Stimulated activated CD4-positive, alpha-beta T cell treated with anti-CD3 and anti-CD28 coated beads, Interleukin-15, amount 100 ng/mL, for 24 hours (primary cell): ENCODE measurements around the gene HOXD12.

Experiments
- DNase-seq: peaks from one replicate; pipeline ENCODE4 v3.0.0-alpha.2; 2020

Gene HOXD12

DNA sequence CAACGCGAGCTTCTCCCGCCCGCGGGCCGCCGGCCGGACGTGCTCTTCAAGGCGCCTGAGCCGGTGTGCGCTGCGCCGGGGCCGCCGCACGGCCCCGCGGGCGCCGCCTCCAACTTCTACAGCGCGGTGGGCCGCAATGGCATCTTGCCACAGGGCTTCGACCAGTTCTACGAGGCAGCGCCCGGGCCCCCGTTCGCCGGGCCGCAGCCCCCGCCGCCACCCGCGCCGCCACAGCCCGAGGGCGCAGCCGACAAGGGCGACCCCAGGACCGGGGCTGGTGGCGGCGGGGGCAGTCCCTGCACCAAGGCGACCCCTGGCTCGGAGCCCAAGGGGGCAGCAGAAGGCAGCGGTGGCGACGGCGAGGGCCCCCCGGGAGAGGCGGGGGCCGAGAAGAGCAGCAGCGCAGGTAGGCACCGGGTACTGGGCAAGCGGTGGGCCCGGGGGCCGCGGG lies 8.2 kb downstream of the HOXD12 start:
- DNase-seq: no peak

DNA sequence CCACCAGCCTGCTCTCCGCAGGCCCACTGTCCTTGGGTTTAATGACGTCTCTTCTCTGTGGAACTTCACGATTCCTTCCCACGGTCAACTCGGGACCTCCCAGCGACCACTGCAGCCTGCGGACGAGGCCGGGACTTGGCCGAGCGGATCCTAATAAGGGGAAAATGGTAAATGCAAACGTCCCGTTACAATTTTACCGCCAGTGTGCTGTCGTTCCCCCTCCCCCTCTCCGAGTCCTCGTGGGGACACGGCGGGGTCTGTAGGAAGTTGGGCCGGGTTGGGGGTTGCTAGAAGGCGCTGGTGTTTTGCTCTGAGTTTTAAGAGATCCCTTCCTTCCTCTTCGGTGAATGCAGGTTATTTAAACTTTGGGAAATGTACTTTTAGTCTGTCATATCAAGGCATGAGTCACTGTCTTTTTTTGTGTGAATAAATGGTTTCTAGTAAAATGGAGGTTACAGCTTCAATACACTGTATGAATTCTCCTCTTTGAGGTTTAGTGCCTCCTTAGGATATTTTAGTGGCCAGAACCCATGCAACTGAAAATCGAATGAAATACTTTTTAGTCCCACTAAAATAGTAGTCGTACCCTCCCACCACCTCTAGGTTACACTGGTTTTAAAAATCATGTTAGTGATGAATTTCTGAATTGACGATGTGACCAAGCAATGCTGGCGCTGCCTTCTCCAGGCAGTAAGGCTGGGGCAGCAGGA lies 9.8 kb downstream of the HOXD12 start:
- DNase-seq: no peak

DNA sequence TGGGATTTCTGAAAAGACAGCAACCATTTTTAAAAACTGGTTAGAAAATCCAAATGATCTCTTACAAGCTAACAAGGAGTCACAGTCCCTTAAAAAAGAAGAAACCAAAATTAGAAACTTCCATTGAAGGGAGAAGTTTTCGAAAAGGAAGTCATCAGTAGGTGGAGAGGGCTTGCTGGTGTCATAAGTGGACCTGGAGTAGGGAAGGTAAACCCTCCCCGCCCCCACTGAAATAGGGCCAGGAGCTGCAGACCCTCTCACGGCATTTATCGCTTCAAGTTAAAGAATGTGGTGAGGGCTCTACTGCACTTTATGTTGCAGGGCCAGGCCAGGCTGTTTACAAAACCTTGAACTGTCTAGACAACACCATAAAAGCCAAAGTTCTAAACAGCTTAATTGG lies 10.4 kb downstream of the HOXD12 start:
- DNase-seq: no peak

DNA sequence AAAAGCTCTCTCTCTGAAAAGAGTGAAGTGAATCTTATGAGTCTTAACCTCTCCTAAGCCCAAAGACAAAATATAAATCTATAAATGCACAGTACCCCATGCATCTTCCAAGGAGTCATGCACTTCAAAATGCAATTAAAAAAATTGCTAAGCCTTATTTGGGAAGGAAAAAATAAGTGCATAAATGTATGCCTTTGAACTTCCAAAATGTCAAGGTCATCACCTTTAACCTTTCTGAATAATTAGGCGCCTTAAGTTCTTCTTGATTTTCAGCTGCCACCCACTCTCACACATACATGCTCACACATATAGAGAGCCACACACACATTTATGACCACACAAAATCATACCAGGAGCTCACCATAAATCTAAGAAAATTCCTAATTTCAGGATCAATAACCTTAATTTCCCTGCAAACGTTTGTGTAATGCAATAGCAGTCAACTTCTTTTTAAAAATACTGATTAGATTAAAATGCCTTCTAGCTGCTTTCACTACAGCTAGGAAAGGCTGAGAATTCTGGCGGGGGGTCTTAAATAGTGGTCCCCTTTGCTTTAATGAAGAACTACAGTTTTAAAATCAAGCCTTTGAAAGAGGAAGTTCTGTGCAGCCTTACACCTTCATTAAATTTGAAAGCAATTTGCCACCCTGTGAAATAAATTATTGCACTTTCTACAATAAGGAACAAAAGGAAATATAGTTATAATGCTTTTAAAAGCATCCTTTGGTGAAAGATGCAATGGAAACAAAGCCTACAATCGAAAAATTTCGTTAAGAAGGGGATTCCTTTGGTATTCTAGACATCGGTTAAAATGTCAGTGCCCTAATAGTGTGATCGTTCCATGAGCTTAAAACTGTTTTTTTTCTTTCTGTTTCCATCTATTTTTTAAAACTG lies 11.1 kb downstream of the HOXD12 start:
- DNase-seq: no peak

DNA sequence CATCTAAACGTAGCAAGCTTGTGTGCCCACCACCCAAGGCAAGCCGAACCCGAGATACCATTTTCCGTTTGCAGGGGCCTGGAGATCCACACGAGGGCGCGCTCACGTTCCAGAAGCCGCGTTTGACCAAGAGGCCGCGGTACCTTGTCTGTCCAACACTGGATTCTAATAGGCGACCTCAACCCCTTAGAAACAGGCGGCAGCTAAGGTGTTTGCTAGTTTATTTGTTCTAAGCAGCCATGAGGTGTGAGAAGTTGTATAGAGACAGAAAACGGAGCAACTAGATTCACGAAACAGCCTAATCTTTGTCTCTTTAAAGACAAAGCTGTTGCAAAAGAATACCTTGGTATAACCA lies 11.7 kb downstream of the HOXD12 start:
- no peak for DNase-seq

DNA sequence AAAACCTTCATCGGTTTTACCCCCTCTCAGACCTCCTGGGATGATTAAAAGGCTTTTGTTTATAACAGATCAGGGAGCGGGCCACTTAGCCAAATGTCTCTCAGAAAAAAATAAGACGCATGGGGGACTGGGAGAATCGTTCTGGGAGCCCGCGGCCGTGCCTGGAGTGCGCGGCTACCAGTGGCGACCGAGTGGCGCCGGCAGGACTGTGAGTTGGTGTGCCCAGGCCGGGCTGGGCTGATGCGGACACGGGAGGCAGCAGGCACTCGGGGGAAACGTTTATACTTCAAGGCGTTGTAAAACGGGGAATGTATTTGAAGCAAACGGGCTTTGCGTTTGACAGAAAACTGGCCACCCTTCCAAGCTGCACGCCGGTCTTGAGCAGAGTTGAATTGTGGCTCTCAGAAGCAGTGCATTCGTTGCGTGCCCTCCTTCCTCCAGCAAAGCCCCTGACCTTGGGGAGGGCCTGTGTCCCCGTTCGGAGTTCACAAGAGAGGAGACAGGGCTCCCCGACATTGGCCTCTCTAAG lies 12.3 kb downstream of the HOXD12 start:
- DNase-seq: no peak

DNA sequence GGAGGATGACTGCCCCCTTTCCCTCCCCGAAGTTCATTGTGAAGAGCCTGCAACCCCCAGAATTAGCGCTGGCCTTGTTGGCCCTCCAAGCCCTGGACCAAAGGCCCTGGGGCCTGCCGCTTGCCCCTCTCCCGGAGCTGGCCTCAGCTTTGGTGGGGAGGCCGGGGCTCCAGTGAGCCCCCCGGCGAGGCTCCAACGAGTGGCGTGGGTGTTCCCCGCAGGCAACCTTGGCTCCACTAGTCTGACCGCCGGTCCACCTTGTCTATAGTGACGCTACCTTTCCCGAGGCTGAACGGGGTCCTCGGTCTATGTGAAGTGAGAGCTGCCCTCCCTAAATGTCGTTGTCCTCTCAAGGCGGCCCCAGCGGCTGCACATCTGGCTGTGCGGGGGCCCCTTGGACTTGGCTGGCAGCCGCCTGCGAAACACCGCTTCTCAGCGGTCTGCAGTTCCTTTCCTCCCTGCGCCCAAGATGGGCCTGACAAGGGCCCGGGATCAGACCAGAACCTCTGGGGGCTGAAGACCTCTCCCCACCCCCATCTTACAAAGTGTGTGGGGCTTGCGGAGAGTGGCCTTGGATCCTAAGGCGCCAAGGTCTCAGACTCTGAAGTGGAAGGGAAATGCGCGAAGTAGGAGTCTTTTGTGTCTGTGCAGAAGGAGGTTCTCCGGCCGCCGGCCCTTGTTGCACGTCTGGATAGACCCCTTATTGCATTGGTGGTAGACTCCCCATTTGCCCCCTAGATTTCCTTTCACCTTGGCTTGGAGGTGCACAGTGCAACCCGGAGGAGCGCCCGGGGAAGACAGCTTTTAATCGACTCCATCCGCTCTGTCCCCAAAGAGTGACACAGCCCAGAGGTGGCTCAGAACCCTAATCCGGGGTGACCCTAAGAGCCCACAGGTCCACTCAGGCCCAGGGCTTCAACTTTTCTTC lies 13.0 kb downstream of the HOXD12 start:
- no peak for DNase-seq

DNA sequence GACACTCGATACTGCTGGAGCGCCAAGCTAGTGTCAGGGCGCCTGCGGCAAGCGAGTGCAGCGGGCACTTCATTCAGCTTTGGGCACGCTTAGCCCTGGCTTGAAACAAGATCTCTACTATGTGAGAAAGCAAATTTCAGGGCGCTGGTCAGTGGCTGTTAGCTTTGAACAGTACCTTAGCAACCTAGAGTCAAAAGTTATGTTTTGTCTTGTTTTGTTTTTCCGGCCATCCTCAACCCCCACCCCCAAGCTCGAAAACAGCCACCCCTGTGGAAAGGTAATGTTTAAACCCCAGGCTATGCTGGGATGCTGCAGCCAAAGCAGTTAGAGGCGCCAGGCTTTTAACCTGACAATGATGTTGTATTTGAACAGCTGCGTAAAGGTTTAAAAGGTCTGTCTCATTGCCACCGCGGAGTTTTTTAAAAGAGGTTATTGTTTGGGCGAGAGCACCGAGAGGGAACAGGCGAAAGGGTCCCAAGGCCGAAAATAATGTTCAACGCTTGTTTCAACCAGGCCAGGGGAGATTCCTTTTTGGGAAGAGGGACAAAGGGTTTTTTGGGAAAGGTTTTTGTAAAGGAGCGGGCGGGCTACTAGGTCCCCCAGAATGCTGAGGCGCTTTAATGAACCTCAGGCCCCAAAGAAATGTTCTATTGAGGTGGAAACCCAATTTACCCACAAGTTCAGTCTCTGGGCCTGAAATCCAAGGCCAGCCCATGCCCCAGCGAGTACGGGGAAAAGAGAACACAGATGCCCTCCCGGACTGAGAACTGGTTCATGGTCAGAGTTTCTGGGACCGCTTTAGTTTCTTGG lies 14.7 kb downstream of the HOXD12 start:
- no peak for DNase-seq

DNA sequence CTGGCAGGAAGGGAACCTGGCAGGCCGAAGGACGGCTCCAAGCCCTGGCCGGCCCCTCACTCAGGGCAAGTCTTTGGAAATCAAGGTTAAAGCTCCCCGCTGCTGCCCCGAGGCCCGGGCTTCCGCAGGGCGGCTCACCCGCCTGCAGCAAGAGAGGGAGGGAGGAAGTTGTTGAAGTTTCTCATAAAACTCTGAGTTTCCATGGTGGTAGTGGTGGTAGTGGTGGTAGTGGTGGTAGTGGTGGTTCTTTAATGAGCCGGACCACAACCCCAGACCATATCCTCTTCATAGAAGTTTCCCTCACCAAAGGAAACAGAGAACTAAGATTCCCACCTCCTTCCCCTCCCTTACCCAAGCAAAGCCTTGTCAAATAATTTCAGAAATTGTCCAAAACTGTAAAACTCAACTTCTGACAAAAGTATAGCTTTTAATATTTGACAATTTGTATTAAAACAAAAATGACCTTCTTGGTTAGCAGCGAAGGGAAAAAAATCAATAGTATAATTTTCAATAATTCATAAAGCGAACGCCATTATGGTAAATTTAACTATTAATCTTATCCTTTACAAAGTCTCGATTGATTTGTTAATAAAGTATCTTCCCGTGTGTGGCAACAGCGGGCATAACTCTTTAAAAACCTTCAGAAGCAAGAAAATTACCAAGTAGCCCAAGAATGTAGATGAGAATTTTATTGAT lies 15.5 kb downstream of the HOXD12 start:
- no peak for DNase-seq

DNA sequence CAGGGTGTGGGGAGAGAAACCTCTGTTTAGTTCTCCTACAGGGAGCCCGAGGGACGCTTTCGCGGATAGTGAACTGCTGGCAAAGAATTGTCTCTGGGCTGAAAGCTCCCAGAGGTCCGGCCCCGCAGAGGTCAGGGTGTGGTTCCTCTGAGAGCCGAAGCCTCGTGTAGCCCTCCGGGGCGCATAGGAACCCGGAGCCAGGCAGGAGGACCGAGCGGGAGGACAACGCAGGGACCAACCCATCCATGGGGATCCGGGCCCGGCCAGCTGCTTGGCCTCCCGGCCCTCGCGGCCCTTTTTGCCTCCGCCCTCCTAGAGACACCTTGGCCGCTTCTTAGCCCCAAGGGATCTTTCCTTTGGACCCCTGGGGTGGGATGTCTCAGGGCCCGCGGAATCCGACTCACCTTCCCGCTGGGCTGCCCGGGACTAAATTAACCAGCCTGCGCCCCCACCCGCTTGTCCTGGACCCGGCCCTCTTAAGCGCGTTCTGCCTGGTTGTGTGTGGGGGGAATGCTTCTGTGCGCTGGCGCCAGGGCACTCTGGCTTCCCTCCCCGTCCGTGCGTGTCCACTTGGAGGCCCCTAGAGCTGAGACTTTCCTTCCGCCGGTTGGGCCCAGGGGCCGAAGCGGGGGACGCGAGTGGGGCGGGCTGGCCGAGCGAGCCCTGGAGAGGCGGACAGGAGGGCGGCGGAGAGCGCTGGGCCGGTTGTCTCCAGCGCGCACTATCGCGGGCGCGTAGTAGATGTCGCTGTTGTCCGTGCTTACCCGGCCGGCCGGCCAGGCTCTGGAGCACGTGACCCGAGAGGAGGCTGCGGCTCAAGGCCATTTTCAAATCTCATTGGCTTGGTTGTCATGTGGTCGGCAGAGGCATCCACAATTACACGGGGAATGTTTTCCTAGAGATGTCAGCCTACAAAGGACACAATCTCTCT lies 16.6 kb downstream of the HOXD12 start, which contains the start of gene HOXD10:
TSS of gene HOXD10 (plus strand) at position 896 of the 931 bp plus-strand sequence. CDS start 56 bp downstream, outside the sequence.
- DNase-seq: no peak

DNA sequence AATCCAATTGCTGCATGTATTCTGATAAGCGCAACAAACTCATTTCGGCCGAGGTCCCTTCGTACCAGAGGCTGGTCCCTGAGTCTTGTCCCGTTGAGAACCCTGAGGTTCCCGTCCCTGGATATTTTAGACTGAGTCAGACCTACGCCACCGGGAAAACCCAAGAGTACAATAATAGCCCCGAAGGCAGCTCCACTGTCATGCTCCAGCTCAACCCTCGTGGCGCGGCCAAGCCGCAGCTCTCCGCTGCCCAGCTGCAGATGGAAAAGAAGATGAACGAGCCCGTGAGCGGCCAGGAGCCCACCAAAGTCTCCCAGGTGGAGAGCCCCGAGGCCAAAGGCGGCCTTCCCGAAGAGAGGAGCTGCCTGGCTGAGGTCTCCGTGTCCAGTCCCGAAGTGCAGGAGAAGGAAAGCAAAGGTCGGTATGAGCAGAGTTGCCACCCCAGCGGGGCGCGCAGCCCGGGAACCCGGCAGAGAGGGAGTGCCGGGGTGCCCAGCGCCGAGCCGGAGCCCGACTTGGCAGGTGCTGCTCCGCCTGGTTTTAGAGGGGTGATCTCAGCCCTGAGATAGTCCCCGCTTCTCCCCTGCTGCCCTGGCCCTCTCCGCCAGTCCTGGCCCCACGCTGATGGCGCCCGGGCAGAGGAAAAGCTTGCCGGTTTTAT lies 17.7 kb downstream of the HOXD12 start:
- DNase-seq: no peak

DNA sequence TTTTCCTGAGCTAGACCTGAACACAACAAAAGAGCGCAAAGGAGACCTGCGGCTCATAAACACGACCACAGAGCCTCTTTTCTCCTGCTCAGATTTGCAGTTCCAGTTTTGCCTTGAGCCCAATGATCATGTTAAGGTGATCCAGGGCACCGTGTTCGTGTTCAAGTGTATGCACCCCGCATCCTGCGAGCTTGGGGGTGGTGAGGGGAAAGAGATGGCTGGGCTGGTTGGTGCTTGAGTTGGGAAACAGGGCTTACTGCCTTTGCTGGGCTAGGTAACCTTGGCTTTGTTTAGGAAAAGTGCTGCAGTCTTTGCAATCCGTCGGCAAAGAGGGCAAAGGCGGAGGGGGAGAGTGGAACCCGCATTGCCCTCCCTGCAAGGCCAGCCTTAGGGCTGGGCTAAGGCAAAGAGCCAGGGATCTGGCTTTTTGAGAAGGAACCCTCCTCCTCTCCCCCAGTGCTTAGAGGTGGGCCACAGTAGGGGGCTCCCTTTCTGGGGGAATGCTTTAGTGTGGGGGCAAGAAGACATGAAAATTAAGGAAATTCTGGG lies 18.3 kb downstream of the HOXD12 start:
- DNase-seq: no peak

DNA sequence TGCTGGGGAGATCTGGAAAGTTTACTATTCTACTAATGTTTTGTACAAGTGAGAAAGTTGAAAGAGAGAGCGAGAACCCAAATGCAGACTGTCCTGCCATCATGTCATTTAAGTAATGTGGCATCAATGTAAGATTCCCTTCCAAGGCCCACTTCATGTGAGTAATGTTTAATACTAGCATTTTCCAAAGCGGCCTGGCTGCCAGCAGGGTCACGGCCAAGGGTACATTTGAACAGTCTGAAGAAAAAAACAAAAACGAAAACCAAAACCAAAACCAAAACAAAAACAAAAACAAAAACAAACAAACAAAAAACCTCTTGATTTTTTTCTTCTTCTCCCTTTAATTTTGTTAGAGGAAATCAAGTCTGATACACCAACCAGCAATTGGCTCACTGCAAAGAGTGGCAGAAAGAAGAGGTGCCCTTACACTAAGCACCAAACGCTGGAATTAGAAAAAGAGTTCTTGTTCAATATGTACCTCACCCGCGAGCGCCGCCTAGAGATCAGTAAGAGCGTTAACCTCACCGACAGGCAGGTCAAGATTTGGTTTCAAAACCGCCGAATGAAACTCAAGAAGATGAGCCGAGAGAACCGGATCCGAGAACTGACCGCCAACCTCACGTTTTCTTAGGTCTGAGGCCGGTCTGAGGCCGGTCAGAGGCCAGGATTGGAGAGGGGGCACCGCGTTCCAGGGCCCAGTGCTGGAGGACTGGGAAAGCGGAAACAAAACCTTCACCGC lies 19.2 kb downstream of the HOXD12 start:
- no peak for DNase-seq

DNA sequence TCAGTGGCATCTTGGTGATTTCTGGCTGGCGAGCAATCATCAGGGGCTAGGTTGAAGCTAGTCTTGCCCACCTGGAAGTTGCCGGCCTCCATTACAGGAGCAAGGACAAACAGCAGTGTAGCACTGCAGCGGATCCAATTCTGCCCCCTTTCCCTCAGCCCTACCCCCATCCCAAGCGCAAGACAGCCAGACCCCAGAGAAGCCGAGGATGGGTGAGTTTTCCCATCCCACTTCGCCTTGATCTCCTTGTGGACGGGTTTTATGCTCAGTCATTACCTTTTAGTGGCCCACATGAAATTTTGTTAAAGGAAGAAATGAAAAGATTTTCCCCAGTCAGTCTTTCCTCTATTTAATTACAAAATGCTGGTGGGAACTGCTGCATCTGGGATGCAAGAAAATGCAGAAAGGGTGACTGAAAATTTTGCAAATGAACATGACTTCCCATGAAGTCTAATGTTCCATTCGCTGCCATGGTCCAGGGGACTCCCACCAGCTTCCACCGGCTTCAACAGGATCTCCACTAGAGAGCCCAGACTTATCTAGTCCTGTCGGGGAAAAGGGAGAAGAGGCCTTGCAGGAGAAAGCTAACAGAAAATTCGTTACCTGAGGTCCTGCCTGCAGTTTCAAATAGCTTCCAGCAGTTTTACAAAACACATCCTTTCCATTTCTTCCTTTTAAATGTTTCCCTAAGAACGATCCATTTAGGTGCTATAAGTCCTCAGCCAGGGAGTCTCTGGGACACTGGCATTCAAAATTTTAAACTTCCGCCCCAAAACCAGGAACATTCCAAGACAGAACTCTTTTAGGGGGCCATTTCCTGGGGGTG lies 21.0 kb downstream of the HOXD12 start:
- DNase-seq: no peak

DNA sequence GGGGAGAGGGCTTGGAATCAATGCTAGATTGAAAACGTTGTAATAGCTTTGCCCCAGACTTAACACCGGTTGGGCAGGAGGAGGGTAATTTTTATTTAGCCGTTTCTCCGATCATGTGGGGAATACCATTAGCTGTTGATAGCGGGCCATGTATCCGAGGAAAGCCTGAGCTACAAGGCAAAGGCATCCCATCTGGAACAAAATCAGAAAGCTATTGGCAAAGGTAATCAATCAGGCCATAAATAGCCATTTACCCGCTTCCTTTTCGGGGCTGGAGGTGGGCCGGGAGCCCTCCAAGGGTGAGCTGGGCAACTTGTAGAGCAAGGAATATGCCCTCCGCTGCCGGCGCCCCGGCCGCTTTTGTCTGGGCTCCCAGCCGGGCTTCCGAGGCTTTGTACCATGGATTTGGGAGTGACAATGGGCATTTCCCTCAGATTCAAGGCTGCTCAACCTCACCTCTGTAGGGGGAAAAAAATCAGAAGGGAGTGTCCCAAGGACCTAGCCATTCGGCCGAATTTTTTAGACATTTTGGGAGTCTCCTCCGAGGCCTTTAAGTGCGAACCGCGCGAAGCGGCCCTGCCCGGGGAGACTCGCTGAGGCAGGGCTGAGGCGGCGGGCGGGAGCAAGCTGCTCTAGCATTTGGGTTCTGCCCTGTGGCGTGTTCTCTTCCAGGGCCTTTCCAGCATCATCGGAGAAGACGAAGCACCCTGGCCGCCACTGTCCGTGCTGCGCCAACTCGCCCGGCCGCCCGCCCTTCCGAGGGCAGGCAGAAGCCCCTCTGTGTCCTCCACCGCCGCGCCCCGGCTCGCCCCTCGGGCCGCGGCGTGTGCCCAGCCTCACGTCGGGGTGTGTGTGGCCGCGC lies 21.8 kb downstream of the HOXD12 start:
- DNase-seq: no peak

DNA sequence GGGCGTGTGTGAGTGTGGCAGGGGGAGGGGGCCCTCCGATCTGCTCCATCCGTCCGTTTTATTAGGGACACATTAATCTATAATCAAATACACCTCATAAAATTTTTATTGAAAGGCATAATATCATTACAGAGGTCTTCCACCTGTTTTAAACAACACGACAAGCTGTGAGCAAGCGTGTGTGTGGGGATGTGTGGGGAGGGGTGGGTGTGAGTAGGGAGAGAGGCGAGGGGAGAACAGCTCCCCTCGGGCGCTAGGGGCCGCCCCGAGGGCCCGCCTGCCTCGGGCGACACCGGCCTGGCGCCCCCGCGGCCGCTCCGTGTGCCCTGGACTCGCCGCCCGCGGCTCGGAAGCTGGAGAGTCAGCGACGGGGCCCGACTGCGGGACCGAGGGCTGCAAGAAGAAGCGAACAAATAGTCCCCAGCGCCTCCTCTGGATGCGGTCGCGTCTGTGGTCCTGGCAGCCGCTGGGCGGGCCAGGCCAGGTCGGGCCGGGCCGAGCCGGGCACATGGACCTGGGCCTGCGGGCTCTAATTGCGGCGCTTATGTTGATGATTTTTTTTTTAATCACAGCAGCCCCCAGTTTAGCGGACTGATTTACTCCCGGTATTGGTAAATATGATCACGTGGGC lies 22.6 kb downstream of the HOXD12 start:
- DNase-seq: no peak
